HepG2 (cell line): ENCODE data around the gene MTSS2. TPM values are rescaled to one million over a fixed set of nuclear protein-coding genes. Genes with fewer than 3 reads are reported as not detected.

Source experiments
- ATF7-NPFF ChIP-seq: sonication (generic); formaldehyde crosslinking; IDR thresholded peaks from 2 replicates; pipeline ENCODE4 v1.8.1; 2023; ENCODE audit warnings: mild to moderate bottlenecking, low read depth, missing genetic modification reagents, moderate library complexity
- DMAP1 ChIP-seq: IDR thresholded peaks from 2 replicates; pipeline ENCODE4 v1.6.1; 2016
- DZIP1 ChIP-seq: sonication (generic); formaldehyde crosslinking; IDR thresholded peaks from 2 replicates; pipeline ENCODE4 v1.5.0; 2020; ENCODE audit warnings: mild to moderate bottlenecking, missing genetic modification reagents
- GPN1 ChIP-seq: sonication (generic); formaldehyde crosslinking; IDR thresholded peaks from 2 replicates; pipeline ENCODE4 v1.5.1; 2020; ENCODE audit warnings: missing genetic modification reagents, borderline replicate concordance
- IKZF4 ChIP-seq: sonication (generic); formaldehyde crosslinking; IDR thresholded peaks from 2 replicates; pipeline ENCODE4 v1.5.1; 2020; ENCODE audit warnings: borderline replicate concordance, mild to moderate bottlenecking, low read depth, missing genetic modification reagents; ENCODE audit errors: not compliant biosample characterization
- MIER2 ChIP-seq: IDR thresholded peaks from 2 replicates; pipeline ENCODE4 v1.6.1; 2016; ENCODE audit warnings: missing biosample characterization, missing genetic modification reagents
- NCOA1 ChIP-seq: sonication (generic); formaldehyde crosslinking; IDR thresholded peaks from 2 replicates; pipeline ENCODE4 v1.9.0; 2021; ENCODE audit warnings: missing genetic modification reagents
- NFE2 ChIP-seq: sonication (generic); formaldehyde crosslinking; IDR thresholded peaks from 2 replicates; pipeline ENCODE4 v1.4.0; 2020; ENCODE audit warnings: missing genetic modification reagents
- NFIC ChIP-seq: IDR thresholded peaks from 2 replicates; pipeline ENCODE4 v1.6.1; 2012; ENCODE audit warnings: mild to moderate bottlenecking, low read length, inconsistent platforms
- PAWR ChIP-seq: sonication (generic); formaldehyde crosslinking; IDR thresholded peaks from 2 replicates; pipeline ENCODE4 v1.4.0; 2020; ENCODE audit warnings: missing genetic modification reagents, mild to moderate bottlenecking, borderline replicate concordance
- SALL1 ChIP-seq: sonication (generic); formaldehyde crosslinking; IDR thresholded peaks from 2 replicates; pipeline ENCODE4 v1.8.0; 2022; ENCODE audit warnings: mild to moderate bottlenecking, missing genetic modification reagents
- ZBTB25 ChIP-seq: IDR thresholded peaks from 2 replicates; pipeline ENCODE4 v1.6.1; 2018; ENCODE audit warnings: missing genetic modification reagents
- ZBTB33 ChIP-seq: sonication (generic); formaldehyde crosslinking; IDR thresholded peaks from 2 replicates; pipeline ENCODE4 v1.4.0; 2020; ENCODE audit warnings: missing genetic modification reagents
- ZKSCAN5 ChIP-seq: sonication (generic); formaldehyde crosslinking; IDR thresholded peaks from 2 replicates; pipeline ENCODE4 v1.5.1; 2020; ENCODE audit warnings: mild to moderate bottlenecking, missing genetic modification reagents
- ZNF253 ChIP-seq: sonication (generic); formaldehyde crosslinking; IDR thresholded peaks from 2 replicates; pipeline ENCODE4 v1.8.0; 2022; ENCODE audit warnings: mild to moderate bottlenecking, missing genetic modification reagents, borderline replicate concordance
- ZNF547 ChIP-seq: sonication (generic); formaldehyde crosslinking; IDR thresholded peaks from 2 replicates; pipeline ENCODE4 v1.5.1; 2020; ENCODE audit warnings: mild to moderate bottlenecking, missing genetic modification reagents
- ZNF883 ChIP-seq: sonication (generic); formaldehyde crosslinking; IDR thresholded peaks from 2 replicates; pipeline ENCODE4 v1.5.1; 2020; ENCODE audit warnings: mild to moderate bottlenecking, missing genetic modification reagents; ENCODE audit errors: not compliant biosample characterization
- ZSCAN5A ChIP-seq: sonication (generic); formaldehyde crosslinking; IDR thresholded peaks from 2 replicates; pipeline ENCODE4 v1.8.0; 2022; ENCODE audit warnings: mild to moderate bottlenecking, missing genetic modification reagents, borderline replicate concordance
- polyA plus RNA-seq, 8 experiments: library from polyadenylated mRNA; depleted of rRNA in 3 of 8; stranded (reverse) in 7 of 8; unstranded in 1 of 8; fragments of >200 nt; fragmentation: Illumina TruSeq in 4 of 8; extraction: Trizol in 4 of 8; gene quantifications; 2 replicates each; pipeline versions ENCODE4 v1.2.1 to v1.2.3, GENCODE V29; 2011 to 2016; ENCODE audit warnings: low read depth in 4 of 8, missing spikeins in 1 of 8, mixed read lengths in 1 of 8; ENCODE audit not compliant: insufficient read depth in 1 of 8
- total RNA-seq, 5 experiments: library from RNA; depleted of rRNA; stranded (reverse); fragments of >200 nt; fragmentation: Illumina TruSeq; extraction: Trizol; gene quantifications; 2 replicates each; pipeline ENCODE4 v1.2.3, GENCODE V29; 2016; ENCODE audit warnings: low read depth in 1 of 5
- TF ChIP-seq, protein P1 (sequence below): sonication (generic); formaldehyde crosslinking; IDR thresholded peaks from 2 replicates; pipeline ENCODE4 v1.4.0; 2020; ENCODE audit warnings: missing genetic modification reagents

Gene MTSS2
- total and polyA plus RNA-seq, 2 of the 13 experiments (the other 11 are each of a cell fraction or from before 2014, with no cell fraction given): 132 to 242 TPM

DNA sequence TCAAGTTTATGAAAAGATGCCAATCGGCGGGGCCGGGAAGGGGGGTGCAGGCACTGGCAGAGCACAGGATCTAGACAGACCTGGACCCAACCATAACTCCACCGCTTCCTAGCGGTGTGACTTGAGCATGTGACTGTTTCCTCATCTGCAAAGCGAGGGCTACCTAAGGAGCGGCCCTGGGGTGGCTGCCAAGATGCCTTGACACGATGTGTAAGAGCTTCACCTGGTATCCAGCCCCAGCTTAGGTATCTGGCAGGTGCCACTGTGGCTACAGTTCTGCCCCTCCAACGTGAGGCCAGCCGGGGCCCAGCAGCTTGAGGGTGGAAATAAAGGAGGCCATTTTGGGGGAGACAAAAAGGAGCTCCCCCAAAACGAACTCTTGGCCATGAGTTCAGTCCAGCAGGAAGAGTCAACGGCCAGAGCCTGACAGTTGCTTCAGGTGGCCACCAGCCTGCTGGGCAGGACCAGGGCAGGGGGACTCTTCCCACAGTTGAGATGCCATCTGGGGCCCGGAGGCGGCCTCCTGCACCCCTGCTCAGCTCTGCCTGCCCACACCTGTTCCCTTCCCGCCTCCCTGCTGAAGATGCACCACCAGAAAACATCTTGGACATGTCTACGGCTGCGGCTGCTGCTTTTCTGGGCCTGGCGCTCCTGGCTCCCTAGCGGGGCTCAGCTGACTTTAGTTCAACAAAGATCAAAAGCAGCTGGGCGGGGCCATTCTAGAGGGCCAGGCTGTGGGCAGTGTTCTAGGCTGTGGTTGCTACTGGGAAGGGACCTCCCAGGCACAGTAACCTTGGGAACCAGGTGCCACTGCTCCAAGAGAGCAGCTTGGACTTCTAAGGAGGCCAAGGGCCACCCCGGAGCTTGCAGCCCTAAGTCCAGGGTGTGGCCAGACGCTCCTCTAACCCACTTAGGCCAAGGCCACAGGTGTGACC is 3.4 kb upstream of the MTSS2 start (continued):
- TF ChIP-seq, protein P1, sequence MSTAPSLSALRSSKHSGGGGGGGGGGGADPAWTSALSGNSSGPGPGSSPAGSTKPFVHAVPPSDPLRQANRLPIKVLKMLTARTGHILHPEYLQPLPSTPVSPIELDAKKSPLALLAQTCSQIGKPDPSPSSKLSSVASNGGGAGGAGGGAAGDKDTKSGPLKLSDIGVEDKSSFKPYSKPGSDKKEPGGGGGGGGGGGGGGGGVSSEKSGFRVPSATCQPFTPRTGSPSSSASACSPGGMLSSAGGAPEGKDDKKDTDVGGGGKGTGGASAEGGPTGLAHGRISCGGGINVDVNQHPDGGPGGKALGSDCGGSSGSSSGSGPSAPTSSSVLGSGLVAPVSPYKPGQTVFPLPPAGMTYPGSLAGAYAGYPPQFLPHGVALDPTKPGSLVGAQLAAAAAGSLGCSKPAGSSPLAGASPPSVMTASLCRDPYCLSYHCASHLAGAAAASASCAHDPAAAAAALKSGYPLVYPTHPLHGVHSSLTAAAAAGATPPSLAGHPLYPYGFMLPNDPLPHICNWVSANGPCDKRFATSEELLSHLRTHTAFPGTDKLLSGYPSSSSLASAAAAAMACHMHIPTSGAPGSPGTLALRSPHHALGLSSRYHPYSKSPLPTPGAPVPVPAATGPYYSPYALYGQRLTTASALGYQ (CRISPR knock-in tag): 0 out of 2 replicates have a peak, but pooled peaks have one; percentile 35
- TF ChIP-seq ZBTB25 (CRISPR knock-in tag) (0 out of 2 replicates have a peak, but pooled peaks have one; percentile 35), ZNF547 (CRISPR knock-in tag) (peak; percentile 66; the same call in 1 of the 2 replicates), ZSCAN5A (CRISPR knock-in tag) (no peak), GPN1 (no peak), ZKSCAN5 (CRISPR knock-in tag) (no peak), ATF7-NPFF (CRISPR knock-in tag) (peak; percentile 45; the same call in 1 of the 2 replicates), IKZF4 (CRISPR knock-in tag) (peak; percentile 50), NFIC (no peak), ZNF883 (CRISPR knock-in tag) (peak; percentile 57), DMAP1 (CRISPR knock-in tag) (peak; percentile 35; the same call in 1 of the 2 replicates), DZIP1 (CRISPR knock-in tag) (peak; percentile 64; the same call in 1 of the 2 replicates), PAWR (no peak), ZBTB33 (CRISPR knock-in tag) (peak; percentile 15; the same call in 1 of the 2 replicates), NCOA1 (CRISPR knock-in tag) (peak; percentile 66; the same call in 1 of the 2 replicates), SALL1 (CRISPR knock-in tag) (peak; percentile 67; the same call in 1 of the 2 replicates), NFE2 (CRISPR knock-in tag) (no peak), MIER2 (CRISPR knock-in tag) (0 out of 2 replicates have a peak, but pooled peaks have one; percentile 21), ZNF253 (CRISPR knock-in tag) (no peak)
